Sigmoid colon (tissue), 4 donors: ENCODE measurements around the gene KLHL30.

Experiments
- EP300 ChIP-seq, 4 donors: sonication (generic); formaldehyde crosslinking; IDR thresholded peaks; one replicate each; pipeline ENCODE4 v1.6.1; 2017; ENCODE audit warnings: antibody characterized with exemption in 4 of 4
- POLR2A ChIP-seq, 2 donors: fragments of 450-650 bp; IDR thresholded peaks; one replicate each; pipeline ENCODE4 v1.6.1; 2016; ENCODE audit warnings: antibody characterized with exemption in 2 of 2, mild to moderate bottlenecking in 2 of 2, moderate library complexity in 2 of 2
- POLR2AphosphoS5 ChIP-seq, 4 donors: sonication (generic); formaldehyde crosslinking; IDR thresholded peaks; one replicate each; pipeline ENCODE4 v1.6.1; 2017; ENCODE audit warnings: antibody characterized with exemption in 4 of 4
- TF ChIP-seq, protein P1 (sequence below), 4 experiments: fragments of 450-650 bp in 3 of 4; fragments of 200-600 bp in 1 of 4; IDR thresholded peaks; one replicate each; pipeline ENCODE4 v1.5.1; 2016 to 2019; ENCODE audit warnings: antibody characterized with exemption in 4 of 4, mild to moderate bottlenecking in 3 of 4, moderate library complexity in 2 of 4

DNA sequence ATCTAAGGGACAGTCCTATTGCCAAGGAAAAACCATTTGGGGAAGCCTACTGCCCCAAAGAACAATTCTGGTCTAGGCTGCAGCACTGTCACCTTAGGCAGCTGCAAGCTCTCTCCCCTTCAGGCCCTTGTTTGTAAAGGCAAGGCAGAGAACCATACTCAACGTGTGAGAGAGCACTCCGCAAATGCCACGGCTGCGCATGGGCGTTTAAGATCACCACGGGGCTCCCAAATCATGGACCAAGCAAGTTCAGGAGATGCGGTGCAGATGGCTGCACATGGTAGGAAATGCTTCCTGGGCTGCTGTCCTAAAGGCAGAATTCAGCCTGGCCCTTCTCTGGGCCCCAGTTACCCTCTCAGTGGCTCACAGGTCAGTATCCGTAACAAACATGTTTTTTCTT lies 35.8 kb downstream of the KLHL30 start:
- TF ChIP-seq POLR2A (IDR thresholded peaks at IDR 0.05) (no peak), EP300 (IDR thresholded peaks at IDR 0.05) (no peak), POLR2AphosphoS5 (IDR thresholded peaks at IDR 0.05) (no peak)
- TF ChIP-seq, protein P1, sequence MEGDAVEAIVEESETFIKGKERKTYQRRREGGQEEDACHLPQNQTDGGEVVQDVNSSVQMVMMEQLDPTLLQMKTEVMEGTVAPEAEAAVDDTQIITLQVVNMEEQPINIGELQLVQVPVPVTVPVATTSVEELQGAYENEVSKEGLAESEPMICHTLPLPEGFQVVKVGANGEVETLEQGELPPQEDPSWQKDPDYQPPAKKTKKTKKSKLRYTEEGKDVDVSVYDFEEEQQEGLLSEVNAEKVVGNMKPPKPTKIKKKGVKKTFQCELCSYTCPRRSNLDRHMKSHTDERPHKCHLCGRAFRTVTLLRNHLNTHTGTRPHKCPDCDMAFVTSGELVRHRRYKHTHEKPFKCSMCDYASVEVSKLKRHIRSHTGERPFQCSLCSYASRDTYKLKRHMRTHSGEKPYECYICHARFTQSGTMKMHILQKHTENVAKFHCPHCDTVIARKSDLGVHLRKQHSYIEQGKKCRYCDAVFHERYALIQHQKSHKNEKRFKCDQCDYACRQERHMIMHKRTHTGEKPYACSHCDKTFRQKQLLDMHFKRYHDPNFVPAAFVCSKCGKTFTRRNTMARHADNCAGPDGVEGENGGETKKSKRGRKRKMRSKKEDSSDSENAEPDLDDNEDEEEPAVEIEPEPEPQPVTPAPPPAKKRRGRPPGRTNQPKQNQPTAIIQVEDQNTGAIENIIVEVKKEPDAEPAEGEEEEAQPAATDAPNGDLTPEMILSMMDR (IDR thresholded peaks at IDR 0.05) = no peak
